NCI-H526 (cell line): ENCODE measurements around the gene SC5D.

Experiments used
- DNase-seq, 2 experiments: peaks; one replicate each; lab custom pipeline; 2025; lab: John Stamatoyannopoulos, UW

SC5D gene

DNA sequence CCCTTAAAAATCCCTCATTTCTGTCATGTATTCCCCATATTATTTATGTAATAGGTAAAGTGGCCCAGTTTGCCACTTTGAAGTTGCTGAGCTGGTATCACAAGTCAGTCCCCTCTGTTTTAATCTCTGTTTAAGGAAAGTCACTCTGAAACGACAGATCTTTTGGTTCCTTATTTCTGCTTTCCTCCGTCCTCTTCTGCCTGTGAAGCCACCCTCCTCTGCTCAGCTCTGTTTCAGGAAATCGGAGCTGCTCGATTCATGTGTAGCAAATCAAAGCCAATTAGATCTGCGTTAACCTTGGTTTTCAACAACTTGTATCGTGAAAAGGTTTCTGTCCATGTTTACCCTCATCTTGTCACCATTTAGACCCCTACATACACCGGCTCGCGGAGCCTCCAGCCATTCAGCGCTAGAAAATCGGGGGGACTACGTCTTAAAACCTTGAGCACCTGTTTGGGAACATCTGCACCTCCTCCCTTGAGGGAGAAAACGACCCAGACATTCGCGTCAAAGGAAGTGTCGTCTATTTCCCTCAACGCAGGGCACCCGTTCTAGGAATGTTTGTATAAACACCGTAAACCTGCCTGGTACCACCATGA is 576 bp upstream of the SC5D start:
- peak; percentile 79 to 83 for DNase-seq

DNA sequence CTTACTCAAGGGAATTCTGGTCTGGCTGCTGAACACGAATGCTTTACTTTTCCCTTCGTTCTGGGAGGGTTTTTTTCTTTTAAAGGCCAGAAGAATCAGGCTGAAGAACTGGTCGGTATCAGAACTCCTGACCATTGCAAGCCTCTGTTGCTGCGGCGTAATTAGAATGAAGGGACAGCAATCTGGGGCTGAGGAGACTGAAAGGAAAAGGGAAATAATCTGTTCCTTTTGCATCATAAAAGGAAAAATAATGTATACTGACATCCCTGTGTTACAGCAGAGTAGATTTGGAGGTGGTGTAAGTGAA is 670 bp downstream of the SC5D start:
- peak in 1 of 2 experiments; percentile 64 for DNase-seq

DNA sequence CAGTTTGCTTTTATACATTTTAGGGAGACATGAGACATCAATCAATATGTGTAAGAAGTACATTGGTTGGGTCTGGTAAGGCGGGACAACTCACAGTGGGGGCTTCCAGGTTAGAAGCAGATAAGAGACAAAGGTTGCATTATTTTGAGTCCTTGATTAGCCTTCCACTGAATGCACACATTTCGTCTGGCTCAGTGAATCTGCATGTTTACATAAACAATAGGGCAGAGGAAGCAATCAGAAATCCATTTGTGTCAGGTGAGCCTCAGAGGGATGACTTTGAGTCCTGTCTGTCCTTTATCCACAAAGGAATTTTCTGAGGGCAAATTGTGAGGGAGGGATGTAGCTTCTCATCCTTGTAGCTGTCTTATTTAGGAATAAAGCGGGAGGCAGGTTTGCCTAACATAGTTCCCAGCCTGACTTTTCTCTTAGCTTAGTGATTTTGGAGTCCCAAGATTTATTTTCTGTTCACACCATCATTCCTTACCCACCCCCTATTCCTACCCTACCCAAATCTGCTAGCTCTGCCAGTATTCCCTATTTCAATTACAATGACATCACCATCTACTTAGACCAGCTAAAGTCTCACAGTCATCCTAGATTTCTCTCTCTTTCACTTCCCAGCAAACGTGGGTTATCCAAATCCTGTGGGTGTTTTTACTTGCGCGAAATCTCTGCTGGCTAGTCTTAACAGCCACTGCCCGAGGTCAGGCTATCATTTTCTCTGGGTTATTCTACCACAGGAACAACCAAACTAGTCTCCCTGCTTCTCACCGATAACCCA is 2.9 kb downstream of the SC5D start:
- peak; percentile 80 to 87 for DNase-seq

GRCh38 chr11:121297872-121298271 is 5.3 kb downstream of the SC5D start:
- DNase-seq = no peak

GRCh38 chr11:121298774-121299173 is 6.2 kb downstream of the SC5D start:
- DNase-seq = no peak

DNA sequence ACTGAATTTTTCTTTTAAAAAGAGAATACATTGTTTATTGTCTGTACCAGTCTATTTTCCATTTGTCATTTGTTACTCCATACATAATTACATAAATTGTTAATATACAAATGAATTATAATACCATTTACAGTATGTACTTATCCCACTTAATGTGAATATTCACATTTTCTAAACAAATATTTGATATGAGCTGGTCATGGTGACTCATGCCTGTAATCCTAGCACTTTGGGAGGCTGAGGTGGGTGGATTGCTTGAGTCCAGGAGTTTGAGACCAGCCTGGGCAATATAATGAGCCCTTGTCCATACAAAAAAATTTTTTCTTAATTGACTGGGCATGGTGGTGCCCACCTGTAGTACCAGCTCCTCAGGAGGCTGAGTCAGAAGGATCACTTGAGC is 6.8 kb downstream of the SC5D start:
- DNase-seq = no peak

DNA sequence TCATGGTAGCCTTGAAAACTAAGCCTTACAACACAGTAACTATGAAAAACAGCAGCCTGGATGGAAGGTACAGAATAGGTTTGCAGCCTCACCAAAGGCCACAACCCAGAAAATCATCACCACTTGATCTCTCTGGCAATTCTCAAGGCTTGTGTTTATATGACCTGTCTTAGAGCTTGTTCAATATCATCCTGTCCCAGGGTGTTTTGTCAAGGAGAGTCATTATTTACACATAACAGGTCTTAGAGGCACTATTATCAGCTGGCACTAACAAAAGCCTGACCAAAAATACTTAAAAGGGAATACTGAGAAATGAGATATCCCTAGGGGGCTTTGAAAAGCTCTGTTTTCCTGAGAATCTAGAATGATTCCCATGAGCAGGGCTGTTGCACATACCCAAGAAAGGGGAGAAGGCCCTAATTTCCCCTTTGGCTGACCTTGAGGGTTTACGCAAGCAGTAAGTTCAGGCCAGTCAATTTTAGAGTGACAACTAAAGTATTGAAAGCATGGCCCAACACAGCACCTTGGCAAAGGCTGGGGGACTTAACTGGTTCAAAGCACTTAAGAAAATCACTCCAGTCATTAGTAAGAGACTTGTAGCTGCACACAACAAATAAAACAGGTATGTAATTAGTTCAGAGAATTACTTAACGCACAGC is 7.9 kb downstream of the SC5D start:
- DNase-seq = no peak

GRCh38 chr11:121300972-121301699 is 8.6 kb downstream of the SC5D start:
- DNase-seq = no peak

DNA sequence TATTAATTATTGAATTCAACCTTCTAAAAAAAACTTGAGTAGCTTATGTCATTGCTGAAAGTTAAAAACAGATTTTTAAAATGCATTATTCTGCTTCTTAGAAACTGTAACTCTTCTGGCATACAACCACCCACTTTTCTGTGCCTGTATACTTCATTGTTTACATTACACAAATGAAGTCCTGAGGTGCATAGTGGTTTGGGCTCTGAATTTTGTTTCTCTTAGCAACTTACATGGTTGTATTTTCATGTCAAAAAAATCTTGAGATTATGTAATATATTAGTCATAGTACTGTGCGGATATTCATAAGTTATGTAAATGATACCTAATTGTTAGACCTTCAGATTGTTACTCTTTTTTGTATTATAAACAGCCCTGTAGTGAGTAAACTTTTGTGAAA is 12.2 kb downstream of the SC5D start:
- DNase-seq = no peak

- DNase-seq = no peak
Measured at GRCh38 chr11:121308816-121309215, 16.2 kb downstream of the SC5D start.

GRCh38 chr11:121309688-121310087 is 17.1 kb downstream of the SC5D start:
- DNase-seq = no peak

DNA sequence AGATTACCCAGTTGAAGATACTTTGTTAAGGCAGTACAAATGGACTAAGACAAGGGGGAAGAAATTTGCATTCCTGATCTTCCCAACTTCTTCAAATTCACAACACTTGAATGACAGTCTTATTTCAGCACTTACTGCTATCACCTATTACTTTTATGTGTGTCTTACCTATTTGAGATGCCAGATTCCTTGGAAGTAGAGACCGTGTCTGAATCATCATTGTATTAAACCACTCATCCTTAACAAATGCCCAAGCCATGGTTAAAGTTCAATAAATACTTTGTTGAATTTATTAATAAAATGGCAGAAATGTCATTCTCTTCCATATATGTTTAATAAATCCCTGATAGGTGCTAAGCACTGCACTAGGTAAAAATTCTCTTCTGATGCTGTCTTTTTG is 18.3 kb downstream of the SC5D start:
- no peak for DNase-seq

DNA sequence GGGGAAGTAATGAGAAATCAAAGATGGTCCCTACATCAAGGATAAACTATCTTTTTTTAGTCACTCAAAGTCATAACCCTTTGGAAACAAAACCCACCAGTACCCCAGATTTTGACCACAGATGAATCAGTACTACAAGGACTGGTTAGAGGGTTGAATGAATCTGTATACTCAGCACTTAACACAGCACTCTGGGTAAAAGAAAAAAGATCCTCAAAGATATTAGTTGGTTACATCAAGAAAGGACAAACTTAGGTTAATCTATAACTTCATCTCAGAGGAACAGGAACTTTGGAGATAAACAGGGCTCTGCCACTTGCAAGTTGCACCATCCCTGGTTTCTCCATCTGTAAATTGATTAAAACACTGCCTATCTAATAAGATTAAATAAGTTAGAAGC is 18.8 kb downstream of the SC5D start:
- no peak for DNase-seq

GRCh38 chr11:121312483-121312882 is 19.9 kb downstream of the SC5D start:
- no peak for DNase-seq

- peak; percentile 79 to 95 for DNase-seq
Measured at GRCh38 chr11:121318848-121319834, 26.6 kb downstream of the SC5D start.

- peak; percentile 78 to 94 for DNase-seq
Measured at GRCh38 chr11:121321614-121322243, 29.2 kb downstream of the SC5D start.

DNA sequence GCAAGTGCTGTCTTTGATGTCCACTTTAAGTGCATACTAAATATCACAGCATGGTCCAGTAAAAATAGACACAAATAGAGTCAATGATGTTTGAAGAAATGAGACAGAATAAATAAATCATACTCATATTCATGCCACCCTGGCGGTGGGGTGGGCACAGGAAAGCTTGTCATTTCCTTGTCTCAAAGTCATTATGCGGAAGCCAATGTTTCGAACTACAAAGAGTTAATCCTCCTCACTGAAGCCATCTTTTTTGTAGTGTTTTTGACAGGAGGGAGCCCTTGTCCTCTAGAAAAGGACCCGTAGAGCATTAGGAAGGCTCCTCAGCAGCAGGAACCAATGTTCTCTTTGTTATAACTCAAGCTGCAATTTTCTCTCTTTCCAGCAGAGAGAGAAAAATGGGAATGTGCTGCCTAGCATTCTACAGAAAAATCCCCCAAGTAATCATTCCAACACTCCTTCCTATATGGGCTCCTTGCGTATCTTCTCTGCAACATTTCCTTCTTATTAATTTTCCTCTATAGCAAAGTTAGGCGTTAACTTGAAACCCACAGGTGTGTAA is 30.6 kb downstream of the SC5D start:
- peak; percentile 72 to 88 for DNase-seq

GRCh38 chr11:121326230-121326629 is 33.7 kb downstream of the SC5D start:
- DNase-seq = no peak

GRCh38 chr11:121327553-121327952 is 35.0 kb downstream of the SC5D start:
- DNase-seq = no peak

DNA sequence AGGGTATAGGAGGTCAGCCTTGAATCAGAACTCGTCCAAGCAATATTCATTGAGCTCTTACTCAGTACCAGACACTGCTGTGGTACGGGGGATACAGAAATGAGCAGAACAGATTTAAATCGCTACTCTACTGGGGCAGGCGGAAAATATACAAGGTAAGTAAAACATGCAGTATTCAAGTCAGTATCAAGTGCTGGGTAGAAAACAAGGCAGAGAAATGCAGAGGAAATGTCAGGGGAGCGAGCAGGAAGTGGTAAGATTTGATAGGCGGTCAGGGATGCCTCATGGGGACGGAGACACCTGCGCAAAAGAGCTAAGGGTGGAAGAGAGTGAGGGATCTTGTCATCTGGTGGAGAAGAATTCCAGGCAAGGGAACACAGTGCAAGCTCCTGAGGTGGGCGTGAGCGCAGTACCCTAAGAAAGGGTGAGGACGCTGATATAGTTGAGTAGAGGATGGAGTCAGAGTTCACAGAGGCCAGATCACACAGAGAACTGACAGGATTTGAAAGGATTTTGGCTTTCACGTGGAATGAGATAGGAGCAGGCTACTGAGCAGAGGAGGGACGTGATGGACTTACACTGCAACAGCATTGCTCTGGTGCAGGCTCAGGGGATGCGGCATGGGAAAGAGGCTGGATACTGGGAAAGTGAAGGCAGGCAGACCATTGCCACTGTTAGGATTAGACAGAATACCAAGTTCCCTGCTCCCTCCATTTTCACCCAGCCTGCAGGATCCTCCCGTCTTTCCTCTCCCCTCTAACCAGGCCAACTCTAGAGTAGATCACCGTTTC is 35.8 kb downstream of the SC5D start:
- no peak for DNase-seq
